ENCODE measurements around the gene RCBTB2.

Gene RCBTB2

GRCh38 chr13:48505012-48505411 lies 27.9 kb downstream of the RCBTB2 start (continued):
- TF ChIP-seq CSRNP3 (CRISPR knock-in tag; IDR thresholded peaks at IDR 0.05) (no peak), PPARA (CRISPR knock-in tag; IDR thresholded peaks at IDR 0.05; ENCODE audit: borderline replicate concordance) (no peak), ZFP3 (CRISPR knock-in tag; IDR thresholded peaks at IDR 0.05) (no peak), ZNF70 (CRISPR knock-in tag; IDR thresholded peaks at IDR 0.05) (no peak), ISL1 (CRISPR knock-in tag; IDR thresholded peaks at IDR 0.05) (no peak), SNAI2 (CRISPR knock-in tag; IDR thresholded peaks at IDR 0.05) (no peak)

DNA sequence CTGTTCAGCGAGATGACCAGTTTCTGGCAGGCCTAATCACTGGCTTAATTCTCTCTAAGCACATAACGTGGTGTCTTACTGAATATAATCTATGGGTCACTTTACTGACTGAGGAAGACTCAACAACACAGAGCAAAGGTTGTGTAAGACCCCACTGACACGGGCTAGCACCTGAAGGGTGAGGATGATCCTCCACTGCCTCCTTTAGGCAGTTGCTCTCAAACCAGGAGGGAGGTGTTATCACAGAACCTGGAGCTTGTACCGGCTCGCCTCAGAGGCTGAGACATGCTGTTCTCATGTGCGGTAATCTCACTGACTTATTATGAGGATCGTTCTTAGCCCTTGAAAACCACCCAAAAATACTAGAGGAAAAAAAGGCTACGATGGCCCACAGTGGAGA lies 28.3 kb downstream of the RCBTB2 start:
- TF ChIP-seq ARNTL (CRISPR knock-in tag; IDR thresholded peaks at IDR 0.05; ENCODE audit: borderline replicate concordance, low read depth) (no peak), RARB (CRISPR knock-in tag; IDR thresholded peaks at IDR 0.05) (no peak), ZFP3 (CRISPR knock-in tag; IDR thresholded peaks at IDR 0.05) (no peak), TSHZ2 (CRISPR knock-in tag; IDR thresholded peaks at IDR 0.05) (no peak), PPARA (CRISPR knock-in tag; IDR thresholded peaks at IDR 0.05; ENCODE audit: borderline replicate concordance) (no peak), ESRRG (CRISPR knock-in tag; IDR thresholded peaks at IDR 0.05) (no peak)
- no peak for ATAC-seq

- ATAC-seq = no peak
- TF ChIP-seq ISL1 (CRISPR knock-in tag; IDR thresholded peaks at IDR 0.05) = no peak
- no peak for TF ChIP-seq ZFP3 (CRISPR knock-in tag; IDR thresholded peaks at IDR 0.05)
- no peak for TF ChIP-seq ZNF8 (CRISPR knock-in tag; IDR thresholded peaks at IDR 0.05)
- TF ChIP-seq TOX (CRISPR knock-in tag; IDR thresholded peaks at IDR 0.05; ENCODE audit: borderline replicate concordance) = no peak
- no peak for TF ChIP-seq ESRRG (CRISPR knock-in tag; IDR thresholded peaks at IDR 0.05)
- TF ChIP-seq CSRNP3 (CRISPR knock-in tag; IDR thresholded peaks at IDR 0.05) = no peak
- TF ChIP-seq TSHZ2 (CRISPR knock-in tag; IDR thresholded peaks at IDR 0.05) = no peak
- no peak for TF ChIP-seq OSR1 (CRISPR knock-in tag; IDR thresholded peaks at IDR 0.05)
- no peak for TF ChIP-seq CREB5 (CRISPR knock-in tag; IDR thresholded peaks at IDR 0.05; ENCODE audit: low read depth)
- TF ChIP-seq GLIS3 (CRISPR knock-in tag; IDR thresholded peaks at IDR 0.05) = no peak
- TF ChIP-seq, protein P1, sequence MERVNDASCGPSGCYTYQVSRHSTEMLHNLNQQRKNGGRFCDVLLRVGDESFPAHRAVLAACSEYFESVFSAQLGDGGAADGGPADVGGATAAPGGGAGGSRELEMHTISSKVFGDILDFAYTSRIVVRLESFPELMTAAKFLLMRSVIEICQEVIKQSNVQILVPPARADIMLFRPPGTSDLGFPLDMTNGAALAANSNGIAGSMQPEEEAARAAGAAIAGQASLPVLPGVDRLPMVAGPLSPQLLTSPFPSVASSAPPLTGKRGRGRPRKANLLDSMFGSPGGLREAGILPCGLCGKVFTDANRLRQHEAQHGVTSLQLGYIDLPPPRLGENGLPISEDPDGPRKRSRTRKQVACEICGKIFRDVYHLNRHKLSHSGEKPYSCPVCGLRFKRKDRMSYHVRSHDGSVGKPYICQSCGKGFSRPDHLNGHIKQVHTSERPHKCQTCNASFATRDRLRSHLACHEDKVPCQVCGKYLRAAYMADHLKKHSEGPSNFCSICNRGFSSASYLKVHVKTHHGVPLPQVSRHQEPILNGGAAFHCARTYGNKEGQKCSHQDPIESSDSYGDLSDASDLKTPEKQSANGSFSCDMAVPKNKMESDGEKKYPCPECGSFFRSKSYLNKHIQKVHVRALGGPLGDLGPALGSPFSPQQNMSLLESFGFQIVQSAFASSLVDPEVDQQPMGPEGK (CRISPR knock-in tag; IDR thresholded peaks at IDR 0.05; ENCODE audit: borderline replicate concordance) = no peak
- no peak for TF ChIP-seq ZFP30 (CRISPR knock-in tag; IDR thresholded peaks at IDR 0.05)
- TF ChIP-seq ZNF565 (CRISPR knock-in tag; conservative IDR thresholded peaks at IDR 0.05; ENCODE audit: low read depth) = no peak
- no peak for TF ChIP-seq CSDC2 (CRISPR knock-in tag; IDR thresholded peaks at IDR 0.05)
- no peak for TF ChIP-seq BACH2 (CRISPR knock-in tag; IDR thresholded peaks at IDR 0.05; ENCODE audit: borderline replicate concordance)
- TF ChIP-seq ZNF70 (CRISPR knock-in tag; IDR thresholded peaks at IDR 0.05) = no peak
- no peak for TF ChIP-seq TCF4 (CRISPR knock-in tag; IDR thresholded peaks at IDR 0.05; ENCODE audit: borderline replicate concordance)
- no peak for TF ChIP-seq RARB (CRISPR knock-in tag; IDR thresholded peaks at IDR 0.05)
- TF ChIP-seq, protein P2, sequence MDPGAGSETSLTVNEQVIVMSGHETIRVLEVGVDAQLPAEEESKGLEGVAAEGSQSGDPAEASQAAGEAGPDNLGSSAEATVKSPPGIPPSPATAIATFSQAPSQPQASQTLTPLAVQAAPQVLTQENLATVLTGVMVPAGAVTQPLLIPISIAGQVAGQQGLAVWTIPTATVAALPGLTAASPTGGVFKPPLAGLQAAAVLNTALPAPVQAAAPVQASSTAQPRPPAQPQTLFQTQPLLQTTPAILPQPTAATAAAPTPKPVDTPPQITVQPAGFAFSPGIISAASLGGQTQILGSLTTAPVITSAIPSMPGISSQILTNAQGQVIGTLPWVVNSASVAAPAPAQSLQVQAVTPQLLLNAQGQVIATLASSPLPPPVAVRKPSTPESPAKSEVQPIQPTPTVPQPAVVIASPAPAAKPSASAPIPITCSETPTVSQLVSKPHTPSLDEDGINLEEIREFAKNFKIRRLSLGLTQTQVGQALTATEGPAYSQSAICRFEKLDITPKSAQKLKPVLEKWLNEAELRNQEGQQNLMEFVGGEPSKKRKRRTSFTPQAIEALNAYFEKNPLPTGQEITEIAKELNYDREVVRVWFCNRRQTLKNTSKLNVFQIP (CRISPR knock-in tag; IDR thresholded peaks at IDR 0.05; ENCODE audit: borderline replicate concordance, low read depth) = no peak
Measured at GRCh38 chr13:48502601-48503319, 30.1 kb downstream of the RCBTB2 start.

Measured in SK-N-SH treated with all-trans-retinoic acid at 6 μM for 48 hours (cell line).